GM21576 (cell line): ENCODE results near the gene XIRP1.

ENCODE experiments used
- ATAC-seq: cut with Tn5 transposase; IDR thresholded peaks from one replicate; pipeline ENCODE4 v1.9.1; 2021; ENCODE audit warnings: mild to moderate bottlenecking, moderate library complexity; ENCODE audit not compliant: unreplicated experiment

XIRP1 gene

DNA sequence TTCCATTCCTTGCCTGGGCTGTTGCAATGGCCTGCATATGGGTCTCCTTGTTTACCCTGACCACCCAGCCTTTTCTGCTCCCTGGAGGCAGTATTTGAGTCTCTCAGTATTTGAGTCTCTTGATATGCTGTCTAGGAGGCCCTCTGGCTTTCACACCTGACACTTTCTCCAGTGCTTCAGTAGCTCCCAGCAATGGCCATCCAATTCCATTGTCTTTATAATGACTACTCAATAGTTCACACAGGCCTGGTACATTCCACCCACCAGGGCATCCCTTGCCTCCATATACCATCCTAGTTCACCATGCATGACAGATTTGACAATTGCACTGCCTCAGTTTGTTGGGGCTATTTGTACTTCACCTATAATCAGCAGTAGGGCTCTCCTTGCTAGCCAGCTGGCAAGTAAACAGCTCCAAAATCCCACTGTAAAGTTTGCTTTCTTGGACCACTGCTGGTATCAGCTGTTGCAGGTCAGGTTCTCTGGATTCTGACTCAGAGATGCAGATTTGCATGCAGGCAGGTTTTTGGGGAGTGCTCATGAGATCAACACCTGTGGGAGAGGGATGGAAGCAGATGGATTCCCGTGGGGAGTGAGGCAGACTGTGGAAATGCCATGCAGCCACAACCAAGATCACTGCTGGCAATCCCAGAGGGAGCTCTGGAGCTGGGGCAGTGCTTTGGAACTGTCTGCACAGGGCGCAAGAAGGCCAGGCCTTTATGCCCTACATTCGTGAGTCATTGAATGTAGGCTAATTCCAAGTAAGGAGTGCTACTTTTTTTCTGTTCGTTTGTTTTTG lies 19.1 kb upstream of the XIRP1 start:
- no peak for ATAC-seq

DNA sequence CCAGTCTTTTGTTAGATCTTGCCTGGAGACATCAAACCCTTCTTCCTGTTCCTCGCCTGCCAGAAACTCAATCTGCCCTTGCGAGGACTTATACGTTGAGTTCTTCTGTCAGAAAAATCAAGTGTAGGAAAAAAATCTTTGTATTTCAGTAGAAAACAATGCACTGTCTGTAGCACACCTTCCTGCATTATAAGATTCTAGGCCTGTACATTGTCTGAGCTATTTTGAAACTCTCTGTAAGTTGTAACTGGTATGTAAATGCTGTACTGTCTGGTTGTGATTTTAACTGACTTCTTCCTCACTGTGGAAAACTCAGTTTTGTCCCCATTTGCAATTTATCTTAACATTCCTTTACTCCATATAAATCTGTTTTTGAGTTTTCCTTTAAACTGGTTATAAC lies 17.7 kb upstream of the XIRP1 start:
- no peak for ATAC-seq

DNA sequence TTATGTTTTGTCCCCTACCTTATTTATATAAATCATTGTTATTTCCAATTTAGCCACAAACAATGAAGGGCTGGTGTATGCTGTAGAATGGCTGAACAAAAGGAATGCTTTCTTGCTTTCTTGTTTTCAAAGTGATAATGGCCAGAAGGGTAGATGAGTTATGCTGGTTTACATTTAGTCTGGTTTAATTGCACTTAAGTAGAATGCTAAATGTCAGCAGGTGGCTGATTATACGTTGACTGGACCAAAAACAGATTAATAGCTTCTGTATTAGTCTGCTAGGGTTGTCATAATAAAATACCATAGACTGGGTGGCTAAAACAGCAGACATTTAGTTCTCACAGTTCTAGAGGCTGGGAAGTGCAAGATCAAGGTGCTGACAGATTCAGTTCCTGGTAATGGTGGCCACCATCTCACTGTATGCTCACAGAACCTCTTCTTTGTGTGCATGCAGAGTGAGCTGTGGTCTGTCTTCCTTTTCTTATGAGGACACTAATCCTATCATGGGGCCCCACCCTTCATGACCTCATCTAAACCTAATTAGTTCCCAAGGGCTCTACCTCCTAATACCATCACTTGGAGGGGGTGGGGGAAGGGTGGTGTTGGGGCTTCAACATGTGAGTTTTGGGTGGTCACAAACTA lies 17.1 kb upstream of the XIRP1 start:
- ATAC-seq = no peak

DNA sequence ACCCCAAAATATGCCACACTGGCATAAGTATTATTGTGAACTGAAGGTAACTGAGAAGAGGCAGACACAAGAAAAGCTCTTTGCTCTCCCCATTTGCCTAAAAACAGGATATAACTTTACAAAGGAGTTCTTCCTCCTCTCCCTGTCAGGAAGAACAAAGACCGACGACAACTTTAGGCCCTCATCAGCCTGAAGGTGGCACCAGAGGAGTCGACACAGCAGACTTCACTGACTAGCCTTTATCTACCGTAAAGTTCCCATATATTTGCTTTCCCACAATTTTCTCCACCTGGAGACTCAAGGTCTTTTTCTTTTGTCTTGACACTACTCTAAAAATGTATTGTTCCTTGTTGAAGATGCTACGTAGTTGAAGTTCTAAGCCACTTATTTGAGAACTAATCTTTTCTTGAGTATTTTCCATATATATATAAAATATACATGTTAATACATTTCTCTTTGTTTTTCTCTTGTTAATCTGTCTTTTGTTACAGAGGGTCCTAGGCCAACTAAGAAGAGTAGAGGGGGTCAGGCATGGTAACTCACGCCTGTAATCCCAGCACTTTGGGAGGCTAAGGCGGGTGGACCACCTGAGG lies 16.2 kb upstream of the XIRP1 start:
- no peak for ATAC-seq

GRCh38 chr3:39207361-39208186 lies 15.2 kb upstream of the XIRP1 start:
- no peak for ATAC-seq

GRCh38 chr3:39205919-39206516 lies 13.6 kb upstream of the XIRP1 start:
- ATAC-seq = no peak

GRCh38 chr3:39205131-39205530 lies 12.7 kb upstream of the XIRP1 start:
- ATAC-seq = no peak

DNA sequence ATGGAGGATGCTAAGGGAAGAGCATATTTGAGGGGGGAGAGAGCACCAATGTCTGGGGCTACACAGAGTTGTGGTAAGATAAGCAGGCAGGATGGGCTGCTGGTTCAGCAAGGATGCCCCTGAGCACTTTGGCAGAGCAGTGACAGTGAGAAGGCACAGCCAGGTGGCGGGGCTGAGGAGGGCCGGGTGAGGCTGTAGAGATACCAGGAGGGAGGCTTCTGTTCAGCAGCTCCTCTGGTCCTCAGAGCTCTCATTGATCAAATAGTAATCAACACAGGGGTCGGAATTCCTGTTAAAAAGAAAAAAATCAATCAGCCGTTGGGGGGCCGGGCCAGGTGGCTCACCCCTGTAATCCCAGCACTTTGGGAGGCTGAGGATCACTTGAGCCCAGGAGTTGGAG lies 11.5 kb upstream of the XIRP1 start:
- ATAC-seq = no peak

- no peak for ATAC-seq
Measured at GRCh38 chr3:39203402-39203801, 11.0 kb upstream of the XIRP1 start.

GRCh38 chr3:39202094-39202493 lies 9.7 kb upstream of the XIRP1 start:
- no peak for ATAC-seq

DNA sequence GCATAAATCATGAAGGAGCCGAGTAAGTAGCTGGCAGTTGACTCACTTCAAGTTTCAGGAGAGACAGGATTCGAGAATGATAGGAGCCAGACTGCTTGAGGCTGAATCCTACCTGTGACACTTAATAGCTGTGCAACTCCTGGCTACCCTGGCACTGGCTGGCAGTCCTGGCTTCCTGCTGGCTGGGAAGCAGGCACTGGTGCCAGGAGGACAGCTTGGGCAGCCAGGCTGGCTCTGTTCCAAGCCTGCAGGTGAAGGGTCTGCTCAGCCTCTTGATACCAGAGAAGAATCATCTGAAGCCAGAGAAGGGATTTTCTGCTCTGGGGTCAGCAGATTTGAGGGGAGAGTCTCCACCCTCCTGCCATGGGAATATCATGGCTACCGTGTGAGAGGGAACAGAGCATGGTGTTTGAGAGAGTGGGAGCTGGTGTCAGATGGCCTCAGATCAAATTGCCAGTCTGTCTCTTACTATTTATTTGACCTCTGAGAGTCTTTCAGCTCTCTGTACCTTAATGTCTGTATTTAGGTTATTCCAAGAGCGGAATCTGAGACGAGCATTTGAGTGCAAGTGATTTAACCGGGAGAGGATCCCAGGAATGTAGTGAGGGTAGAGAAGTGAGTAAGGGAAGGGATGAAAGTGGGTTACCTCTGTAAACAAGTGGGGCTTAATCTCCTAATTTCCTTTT lies 4.4 kb upstream of the XIRP1 start:
- ATAC-seq = no peak

GRCh38 chr3:39196034-39196433 lies 3.6 kb upstream of the XIRP1 start:
- no peak for ATAC-seq

GRCh38 chr3:39193391-39193790 lies 996 bp upstream of the XIRP1 start:
- no peak for ATAC-seq

- no peak for ATAC-seq
Measured at GRCh38 chr3:39191773-39192172, 622 bp downstream of the XIRP1 start.

GRCh38 chr3:39191111-39191510 lies 1.3 kb downstream of the XIRP1 start:
- no peak for ATAC-seq

DNA sequence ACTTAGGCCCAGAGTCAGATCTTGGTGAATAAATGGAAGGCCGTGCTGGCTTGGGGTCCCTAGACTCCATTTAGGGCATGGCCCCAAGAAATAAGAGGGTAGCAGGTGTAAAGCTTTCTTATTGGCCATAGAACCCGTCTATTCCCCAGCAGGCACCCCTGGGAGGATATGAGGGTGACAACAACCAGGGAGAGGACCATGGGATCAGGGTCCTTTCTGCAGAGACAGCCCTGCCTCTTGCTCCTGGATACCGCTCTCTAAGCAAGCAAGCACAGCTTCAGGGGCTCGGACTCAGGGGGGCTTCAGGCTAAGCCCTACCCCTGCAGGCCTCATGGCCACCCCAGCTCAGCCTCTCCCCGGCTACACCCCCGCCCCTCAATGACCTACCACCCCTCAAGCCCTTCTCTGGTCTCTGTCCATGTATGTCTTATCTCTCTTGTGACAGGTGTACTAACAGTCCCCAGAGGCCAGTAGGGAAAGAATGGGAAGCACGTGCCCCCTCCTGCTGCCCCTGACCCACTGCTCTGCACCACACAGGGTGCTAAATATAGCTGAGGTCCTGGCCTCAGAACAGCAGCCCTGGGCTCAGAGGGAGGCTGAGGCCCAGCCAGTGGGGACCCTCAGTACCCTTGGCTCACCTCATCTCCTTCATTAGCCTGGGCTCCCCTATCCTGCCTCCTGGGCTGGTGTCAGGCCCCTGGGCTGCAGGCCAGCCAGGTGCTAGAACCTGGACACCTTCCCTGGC lies 1.9 kb downstream of the XIRP1 start:
- no peak for ATAC-seq

DNA sequence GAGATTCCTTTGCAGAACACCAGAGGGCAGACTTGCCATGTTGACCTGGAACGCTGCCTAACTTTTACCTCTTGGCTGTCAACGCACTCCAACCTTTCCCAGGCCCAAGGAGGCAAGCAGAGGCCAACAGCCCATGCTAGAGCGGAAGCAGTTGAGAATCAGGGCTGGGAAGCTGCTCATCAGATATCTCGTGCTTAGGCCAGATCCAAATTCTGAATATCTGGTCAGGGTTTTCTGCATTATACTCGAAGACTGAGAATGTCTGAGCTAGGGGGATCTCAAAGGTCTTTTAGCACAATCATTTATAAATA lies 2.5 kb downstream of the XIRP1 start:
- ATAC-seq = no peak

DNA sequence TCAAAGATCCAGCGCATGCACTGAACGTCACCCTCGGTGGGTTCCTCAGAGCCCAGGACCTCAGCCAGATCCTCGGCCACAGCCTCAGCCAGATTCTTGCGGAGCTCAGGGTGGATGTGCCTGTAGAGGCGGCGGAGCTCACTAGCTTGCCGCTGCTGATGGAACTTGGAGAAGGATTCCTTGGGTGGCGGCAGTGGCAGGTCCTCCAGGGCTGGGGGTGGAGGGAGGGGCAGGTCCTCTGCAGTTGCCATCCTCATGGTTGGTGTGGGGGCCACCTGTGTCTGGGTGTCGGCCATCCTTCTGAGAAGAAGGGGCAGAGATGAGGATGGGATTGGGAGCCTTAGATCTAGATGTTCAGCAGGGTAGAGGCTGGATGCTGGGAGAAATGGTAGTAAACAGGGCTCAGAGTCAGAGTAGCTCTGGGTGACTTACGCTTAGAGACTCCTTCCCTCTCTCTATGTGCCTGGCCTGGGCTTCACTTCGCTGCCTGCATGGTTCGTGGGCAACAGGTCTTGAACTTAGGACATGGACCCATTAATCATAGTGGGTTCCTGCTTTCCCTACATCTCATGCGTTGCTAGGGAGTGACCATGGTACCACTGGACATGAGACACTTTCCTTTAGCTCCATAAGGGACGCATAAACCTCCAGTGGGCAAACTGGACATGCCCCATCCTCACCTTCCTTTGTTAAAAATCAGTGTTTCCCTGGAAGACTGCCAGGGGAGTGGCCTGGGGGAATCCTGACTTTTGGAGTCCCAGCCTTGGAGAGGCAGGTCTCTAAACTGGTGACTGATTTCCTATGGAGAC lies 3.0 kb downstream of the XIRP1 start:
- ATAC-seq = no peak
